Left ventricle myocardium inferior (tissue), 1 donor: ENCODE measurements around the gene TSPAN11. TPM values are rescaled to one million over a fixed set of nuclear protein-coding genes. Genes with fewer than 3 reads are reported as not detected.
A peak's percentile ranks its signal among the peaks of the same experiment; 100 is the strongest.

Experiments
- DNase-seq: peaks from one replicate; pipeline ENCODE4 v3.0.0-alpha.2; 2020
- H3K27ac ChIP-seq: fragments of 200-600 bp; replicated peaks from 2 replicates; pipeline ENCODE4 v1.8.0; 2021
- H3K27me3 ChIP-seq: fragments of 200-600 bp; 2 replicates; pipeline ENCODE4 v1.8.0; 2021; ENCODE audit warnings: low read depth
- H3K36me3 ChIP-seq: fragments of 200-600 bp; 2 replicates; pipeline ENCODE4 v1.8.0; 2021
- H3K4me1 ChIP-seq: fragments of 200-600 bp; 2 replicates; pipeline ENCODE4 v1.8.0; 2021
- H3K4me3 ChIP-seq: fragments of 200-600 bp; 2 replicates; pipeline ENCODE4 v1.8.0; 2021; ENCODE audit warnings: mild to moderate bottlenecking, moderate library complexity
- H3K9me3 ChIP-seq: fragments of 200-600 bp; replicated peaks from 2 replicates; pipeline ENCODE4 v1.8.0; 2021
- CTCF ChIP-seq: fragments of 200-600 bp; IDR thresholded peaks from 2 replicates; pipeline ENCODE4 v1.8.0; 2021; ENCODE audit warnings: antibody characterized with exemption, mild to moderate bottlenecking, borderline replicate concordance
- intact Hi-C: fragments of 100-400 bp; cut with micrococcal nuclease; formaldehyde crosslinking; loops from one replicate; pipeline ENCODE4 v1.11.0; 2022
- total RNA-seq: library from RNA; stranded (reverse); fragmentation: NEBNext Ultra II Directional; extraction: Animal tissue kit (Norgen Biotek cat#: 25700); gene quantifications from one replicate; pipeline ENCODE4 v1.2.1, GENCODE V29; 2021
- donor health status: DM: no; HTN: yes; CAD: no; lungs with severe emphysema.

The TSPAN11 gene
- total RNA-seq, 1 donor from 2014 or later = 1.7 TPM

- Histone ChIP-seq H3K9me3 (no peaks in the 10 kb centered on the region), H3K27ac (no peak overlapping the region), H3K4me3 (peak overlapping the region; percentile 67), H3K27me3 (peaks cover 29% of the 10 kb centered on the region), H3K4me1 (peaks cover 24% of the 10 kb centered on the region), H3K36me3 (no peaks in the 10 kb centered on the region)
- no peak for TF ChIP-seq CTCF
- intact Hi-C loops = no loop called here
- DNase-seq = no peak
Observed at GRCh38 chr12:30927222-30927611, 669 bp downstream of the TSPAN11 start.

- no peak overlapping the region for H3K27ac ChIP-seq
- intact Hi-C loops = no loop called here
- peaks cover 29% of the 10 kb centered on the region for H3K27me3 ChIP-seq
- H3K4me1 ChIP-seq = peaks cover 24% of the 10 kb centered on the region
- no peaks in the 10 kb centered on the region for H3K36me3 ChIP-seq
- no peak for TF ChIP-seq CTCF
- no peaks in the 10 kb centered on the region for H3K9me3 ChIP-seq
- H3K4me3 ChIP-seq = no peak overlapping the region
- DNase-seq = peak; percentile 53
Observed at GRCh38 chr12:30928356-30929244, 2.1 kb downstream of the TSPAN11 start.

GRCh38 chr12:30930238-30930637 lies 3.7 kb downstream of the TSPAN11 start:
- DNase-seq = no peak
- H3K36me3 ChIP-seq = no peaks in the 10 kb centered on the region
- no peak for TF ChIP-seq CTCF
- H3K4me3 ChIP-seq = no peak overlapping the region
- peak overlapping the region; percentile 3 for H3K27ac ChIP-seq
- peaks cover 20% of the 10 kb centered on the region for H3K27me3 ChIP-seq
- H3K9me3 ChIP-seq = no peaks in the 10 kb centered on the region
- intact Hi-C loops = no loop called here
- peaks cover 24% of the 10 kb centered on the region for H3K4me1 ChIP-seq

GRCh38 chr12:30930641-30931040 lies 4.1 kb downstream of the TSPAN11 start:
- H3K4me3 ChIP-seq = no peak overlapping the region
- H3K9me3 ChIP-seq = no peaks in the 10 kb centered on the region
- H3K27me3 ChIP-seq = peaks cover 16% of the 10 kb centered on the region
- intact Hi-C loops = no loop called here
- H3K36me3 ChIP-seq = no peaks in the 10 kb centered on the region
- peak overlapping the region; percentile 3 for H3K27ac ChIP-seq
- TF ChIP-seq CTCF = no peak
- no peak for DNase-seq
- peaks cover 24% of the 10 kb centered on the region for H3K4me1 ChIP-seq

GRCh38 chr12:30932881-30933280 lies 6.3 kb downstream of the TSPAN11 start:
- intact Hi-C loops = no loop called here
- Histone ChIP-seq H3K36me3 (no peaks in the 10 kb centered on the region), H3K4me1 (peaks cover 10% of the 10 kb centered on the region), H3K27me3 (no peaks in the 10 kb centered on the region), H3K9me3 (no peaks in the 10 kb centered on the region), H3K4me3 (no peak overlapping the region), H3K27ac (no peak overlapping the region)
- no peak for DNase-seq
- TF ChIP-seq CTCF = no peak
